Measurements from ENCODE around the gene CCL27. TPM values are rescaled to one million over a fixed set of nuclear protein-coding genes. Genes with fewer than 3 reads are reported as not detected.

Gene CCL27
- total RNA-seq, 2 donors from 2014 or later: not detected

- no peak within 1 kb of the TSS for H3K4me3 ChIP-seq
- TF ChIP-seq CTCF (IDR thresholded peaks at IDR 0.05): no peak
- H3K27ac ChIP-seq: no peak within 1 kb of the TSS
- no peaks in the 10 kb centered on the region for H3K9me3 ChIP-seq
- H3K27me3 ChIP-seq: no peaks in the 10 kb centered on the region
- no peaks in the 10 kb centered on the region for H3K36me3 ChIP-seq
- no peaks in the 10 kb centered on the region for H3K4me1 ChIP-seq
- DNase-seq (ENCODE audit: low spot score): no peak
Observed at GRCh38 chr9:34690983-34691935, 28.8 kb upstream of the CCL27 start, which contains the start of gene CCL19. TSS of gene CCL19 (minus strand) at chr9:34691276. CDS start at chr9:34691139, 137 bp downstream.

GRCh38 chr9:34689512-34689911, 27.1 kb upstream of the CCL27 start:
- Histone ChIP-seq H3K27me3 (no peaks in the 10 kb centered on the region), H3K27ac (no peak overlapping the region), H3K4me1 (no peaks in the 10 kb centered on the region), H3K36me3 (no peaks in the 10 kb centered on the region), H3K4me3 (no peak overlapping the region), H3K9me3 (no peaks in the 10 kb centered on the region)
- no peak for DNase-seq (ENCODE audit: low spot score)
- no peak for TF ChIP-seq CTCF (IDR thresholded peaks at IDR 0.05)

GRCh38 chr9:34689116-34689470, 26.6 kb upstream of the CCL27 start:
- H3K27me3 ChIP-seq: no peaks in the 10 kb centered on the region
- no peak overlapping the region for H3K4me3 ChIP-seq
- TF ChIP-seq CTCF (IDR thresholded peaks at IDR 0.05): no peak
- H3K4me1 ChIP-seq: no peaks in the 10 kb centered on the region
- no peaks in the 10 kb centered on the region for H3K36me3 ChIP-seq
- H3K9me3 ChIP-seq: no peaks in the 10 kb centered on the region
- no peak overlapping the region for H3K27ac ChIP-seq
- DNase-seq (ENCODE audit: low spot score): no peak

- Histone ChIP-seq H3K27ac (no peak overlapping the region), H3K36me3 (no peaks in the 10 kb centered on the region), H3K4me3 (no peak overlapping the region), H3K27me3 (no peaks in the 10 kb centered on the region), H3K4me1 (no peaks in the 10 kb centered on the region), H3K9me3 (no peaks in the 10 kb centered on the region)
- TF ChIP-seq CTCF (IDR thresholded peaks at IDR 0.05): no peak
- no peak for DNase-seq (ENCODE audit: low spot score)
Observed at GRCh38 chr9:34688329-34689115, 26.1 kb upstream of the CCL27 start.

GRCh38 chr9:34687276-34688030, 25.0 kb upstream of the CCL27 start:
- no peaks in the 10 kb centered on the region for H3K4me1 ChIP-seq

More at GRCh38 chr9:34687276-34688030, 25.0 kb upstream of the CCL27 start:
- Histone ChIP-seq H3K27ac (no peak overlapping the region), H3K4me3 (no peak overlapping the region), H3K9me3 (no peaks in the 10 kb centered on the region), H3K36me3 (no peaks in the 10 kb centered on the region), H3K27me3 (no peaks in the 10 kb centered on the region)
- no peak for TF ChIP-seq CTCF (IDR thresholded peaks at IDR 0.05)
- no peak for DNase-seq (ENCODE audit: low spot score)
